GM21786 (cell line): Measurements from ENCODE around the gene MYO5B.

Experiments used
- ATAC-seq: cut with Tn5 transposase; IDR thresholded peaks from one replicate; pipeline ENCODE4 v1.9.1; 2021; ENCODE audit not compliant: unreplicated experiment

MYO5B gene

DNA sequence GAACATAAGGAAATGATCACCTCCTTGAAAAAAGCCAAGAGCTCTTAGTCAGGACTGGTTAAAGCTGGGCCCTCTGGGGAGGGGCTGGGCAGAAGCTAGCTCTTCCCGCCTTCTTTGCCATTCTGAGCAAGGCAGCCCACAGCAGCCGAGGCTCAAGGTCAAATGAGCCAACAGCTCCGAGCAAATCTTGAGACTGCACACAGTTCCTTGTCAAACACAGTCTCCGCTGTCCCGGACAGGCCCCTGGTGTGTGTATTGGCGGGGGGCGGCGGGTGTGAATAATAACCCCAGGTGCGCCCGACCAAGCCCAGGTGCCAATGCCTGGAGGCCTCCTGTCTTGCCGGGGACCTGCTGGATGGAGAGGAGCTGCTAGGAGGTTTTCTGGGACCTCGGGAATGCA, 335.2 kb downstream of the MYO5B start:
- no peak for ATAC-seq

DNA sequence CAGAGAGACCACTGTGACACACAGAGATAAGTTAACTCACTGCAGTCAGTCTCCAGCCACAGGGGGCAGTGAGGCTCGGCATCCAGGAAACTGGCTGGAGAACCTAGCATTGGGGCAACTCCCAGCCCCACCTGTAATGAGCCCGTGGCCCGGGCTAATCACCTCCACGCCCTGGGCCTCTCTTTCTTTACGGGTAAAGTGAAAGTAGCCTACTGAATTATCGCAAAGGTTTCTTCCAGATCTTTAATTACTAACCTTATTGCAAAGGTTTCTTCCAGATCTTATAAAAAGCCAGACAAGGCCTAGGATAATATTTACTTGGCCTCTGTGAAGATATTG, 336.0 kb downstream of the MYO5B start:
- ATAC-seq, result no peak

DNA sequence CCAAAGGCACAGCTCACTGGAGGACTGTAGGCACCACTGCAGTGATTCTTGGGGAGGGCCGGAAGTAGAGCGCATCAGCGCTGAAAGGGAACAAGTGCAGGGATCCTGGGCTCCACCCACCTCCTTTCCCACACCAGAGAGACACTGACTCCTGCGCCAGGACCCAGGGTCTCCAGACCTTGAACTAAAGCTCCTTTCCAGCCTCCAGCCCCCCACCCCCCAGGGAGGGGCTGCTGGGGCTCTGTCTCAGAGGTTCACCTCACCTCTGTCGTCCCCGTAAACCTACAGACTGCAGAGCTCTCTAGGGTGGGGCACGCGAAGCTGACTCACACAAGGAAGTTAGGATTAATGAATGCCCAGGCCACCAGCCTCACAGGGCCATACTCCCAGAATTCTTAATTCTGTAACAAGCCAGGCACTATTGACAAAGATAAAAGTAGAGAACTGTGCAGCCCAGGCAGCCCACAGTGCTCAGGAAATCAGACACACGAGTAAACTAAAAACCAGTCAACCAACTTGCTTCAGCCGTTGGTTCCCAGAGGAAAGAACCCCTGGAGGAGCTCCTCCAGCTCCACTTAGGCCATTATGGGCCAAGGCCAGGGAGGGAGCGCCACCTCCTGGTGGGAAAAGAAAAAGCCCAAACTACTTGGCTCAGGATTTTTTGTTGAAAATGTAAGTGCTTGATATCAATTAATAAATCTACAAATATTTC, 336.5 kb downstream of the MYO5B start:
- ATAC-seq, result no peak

DNA sequence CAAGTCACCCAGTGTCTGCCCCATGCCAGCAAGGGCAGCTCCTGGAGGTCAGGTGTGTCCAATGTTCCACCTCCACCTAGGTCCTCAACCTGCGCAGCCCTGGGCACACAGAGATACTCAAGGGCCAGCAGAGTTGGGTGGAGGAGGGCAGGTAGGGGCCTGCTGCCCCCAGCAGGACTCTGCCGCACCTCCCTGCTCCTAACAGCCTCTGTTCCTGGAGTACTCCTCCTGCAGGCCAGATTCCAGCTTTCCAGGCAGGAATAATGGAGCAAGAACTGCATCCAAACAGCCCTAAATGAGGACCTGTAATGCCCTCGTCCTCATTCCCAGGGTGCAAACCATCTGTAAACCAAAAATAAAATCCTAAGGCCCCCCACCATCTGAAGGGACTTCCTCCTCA, 337.2 kb downstream of the MYO5B start:
- no peak for ATAC-seq

DNA sequence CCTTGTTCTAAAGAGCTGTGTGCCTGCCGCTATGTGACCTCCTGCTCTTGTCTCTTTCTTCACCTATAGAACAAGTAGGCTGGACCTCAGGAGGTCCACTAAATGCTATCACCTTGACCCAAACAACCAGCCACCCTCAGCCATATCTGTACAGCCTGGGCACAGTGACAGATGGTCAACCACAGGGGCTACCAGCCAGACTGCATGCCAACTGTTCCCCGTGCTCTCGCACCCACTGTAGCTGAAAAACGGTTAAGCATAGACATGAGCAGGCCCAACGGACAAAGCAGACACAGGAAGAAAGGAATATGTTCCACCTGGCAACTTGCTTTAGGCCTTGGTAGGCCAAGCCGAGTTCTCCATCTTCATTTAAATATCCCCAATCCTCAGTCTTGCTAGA, 338.5 kb downstream of the MYO5B start:
- ATAC-seq, result no peak

DNA sequence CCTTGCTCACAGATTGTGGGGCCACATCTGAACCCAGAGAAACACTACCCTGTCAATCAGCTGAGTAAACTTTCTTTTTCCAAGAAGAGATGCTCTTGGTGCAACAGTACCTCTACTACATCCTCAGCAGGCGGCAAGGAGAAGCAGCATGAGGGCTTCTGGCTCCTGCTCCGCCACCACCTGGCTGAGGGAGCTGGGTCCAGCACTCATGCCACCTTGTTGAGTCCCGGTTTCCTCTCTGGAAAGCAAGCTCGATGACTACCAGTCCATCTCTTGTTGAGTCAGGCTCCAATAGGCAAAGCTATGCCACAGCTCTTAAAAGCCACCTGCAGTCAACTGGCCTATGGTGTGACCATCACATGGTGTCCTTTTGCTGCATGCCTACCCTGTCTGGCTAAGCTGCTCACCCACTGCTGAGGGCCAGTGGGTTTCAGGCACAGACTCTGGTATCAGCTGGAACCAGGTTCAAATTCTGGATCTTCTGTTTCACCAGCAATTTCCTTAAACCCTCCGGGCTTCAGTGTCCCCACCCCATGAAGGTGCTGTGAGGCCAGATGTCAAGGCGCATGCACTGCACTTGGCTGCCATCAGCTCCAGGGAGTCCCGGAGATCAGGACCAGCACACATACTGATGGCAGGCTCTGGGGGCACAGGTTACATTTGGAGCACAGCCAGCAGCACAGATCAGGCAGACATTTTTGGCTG, 339.1 kb downstream of the MYO5B start:
- no peak for ATAC-seq

DNA sequence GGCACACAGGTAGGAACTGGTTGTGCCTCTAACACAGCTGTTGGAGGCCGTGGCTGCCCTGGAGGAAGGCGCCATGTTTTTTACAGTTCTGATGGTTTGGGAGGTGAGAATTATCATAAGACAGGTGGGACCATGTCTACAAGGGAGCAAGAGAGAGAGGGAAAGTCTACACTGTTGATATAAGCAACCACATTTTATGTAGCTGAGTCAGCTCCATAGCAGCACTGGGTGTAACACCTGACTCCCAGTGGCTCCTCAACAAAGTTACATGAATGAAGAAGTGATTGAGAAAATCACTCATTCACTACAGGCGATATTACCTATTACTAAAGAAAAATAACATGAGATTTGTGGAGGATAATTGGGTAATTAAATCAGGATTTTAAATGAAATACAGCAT, 340.3 kb downstream of the MYO5B start:
- ATAC-seq, result no peak

DNA sequence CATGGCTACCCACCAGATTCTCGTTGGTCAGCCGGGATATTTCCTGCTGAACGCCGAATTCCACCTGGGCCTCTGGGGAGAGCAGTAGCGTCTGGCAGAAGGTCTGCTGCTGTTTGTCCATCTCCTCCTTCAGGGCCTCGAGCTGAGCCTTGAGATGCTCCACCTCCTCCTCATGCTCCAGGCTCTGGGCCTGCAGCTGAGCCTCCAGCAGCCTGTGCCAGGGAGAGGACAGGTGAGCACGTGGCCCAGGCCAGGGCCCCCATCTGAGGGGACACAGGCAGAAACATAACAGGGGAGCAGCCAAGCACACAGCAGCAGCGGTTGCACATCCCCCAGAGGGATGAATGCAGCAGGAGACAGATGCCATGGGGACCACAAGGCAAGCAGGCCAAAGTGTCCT, 341.5 kb downstream of the MYO5B start:
- ATAC-seq, result no peak

DNA sequence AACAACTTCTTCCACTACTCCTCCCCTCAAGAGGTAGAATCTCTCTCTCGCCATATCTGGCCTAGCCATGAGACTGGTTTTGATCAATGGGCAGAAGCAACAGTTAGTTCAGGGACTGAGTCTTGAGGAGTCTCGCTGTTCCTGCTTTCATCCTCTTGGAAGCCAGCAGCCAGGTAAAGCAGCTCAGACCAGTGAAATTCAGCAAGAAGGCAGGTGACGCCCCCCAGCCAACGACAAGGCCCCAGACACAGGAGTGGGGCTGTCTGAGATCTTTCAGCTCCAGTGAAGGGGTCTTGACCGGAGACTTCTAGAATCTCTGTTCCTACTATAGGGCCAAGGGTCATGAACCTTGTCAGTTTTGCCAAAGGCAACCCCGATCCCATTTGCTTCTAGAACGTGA, 341.9 kb downstream of the MYO5B start:
- no peak for ATAC-seq

DNA sequence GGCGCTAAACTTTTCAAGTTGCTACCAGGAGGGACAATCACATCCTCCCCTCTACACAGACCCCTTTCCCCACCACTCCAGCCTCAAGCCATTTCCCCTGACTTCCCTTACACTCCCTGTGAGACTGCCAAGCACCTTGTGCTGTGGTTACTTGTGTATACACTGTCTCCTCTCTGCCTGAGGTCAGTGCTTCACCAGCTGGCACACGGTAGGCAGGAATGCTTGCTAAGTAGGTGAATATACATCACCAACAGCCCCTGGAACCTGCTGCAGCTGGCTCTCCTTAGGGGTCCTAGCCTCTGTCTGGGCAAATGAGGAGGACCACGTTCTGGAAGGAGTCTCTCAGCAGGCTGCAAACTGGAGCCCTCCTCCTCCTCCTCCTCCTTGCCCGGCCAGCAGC, 343.3 kb downstream of the MYO5B start:
- ATAC-seq, result no peak

DNA sequence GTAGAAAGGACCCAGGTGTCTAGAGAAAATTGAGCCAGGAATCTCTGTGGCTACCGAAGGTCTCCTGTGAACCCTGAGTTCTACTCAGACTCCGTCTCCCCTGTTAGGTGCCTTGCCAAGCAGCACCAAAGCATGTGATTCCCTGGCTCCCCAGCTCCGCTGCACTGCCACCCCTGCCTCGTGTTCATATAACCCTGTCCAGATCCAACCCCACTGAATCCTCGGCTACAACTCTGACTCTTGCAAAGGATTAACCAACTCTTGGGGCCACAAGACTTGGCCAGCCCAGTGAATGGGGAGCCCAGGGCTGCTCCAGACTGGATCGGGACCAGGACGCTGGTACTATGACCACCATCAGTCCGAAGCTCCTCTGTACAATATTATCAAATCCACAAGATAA, 344.3 kb downstream of the MYO5B start:
- ATAC-seq, result no peak

DNA sequence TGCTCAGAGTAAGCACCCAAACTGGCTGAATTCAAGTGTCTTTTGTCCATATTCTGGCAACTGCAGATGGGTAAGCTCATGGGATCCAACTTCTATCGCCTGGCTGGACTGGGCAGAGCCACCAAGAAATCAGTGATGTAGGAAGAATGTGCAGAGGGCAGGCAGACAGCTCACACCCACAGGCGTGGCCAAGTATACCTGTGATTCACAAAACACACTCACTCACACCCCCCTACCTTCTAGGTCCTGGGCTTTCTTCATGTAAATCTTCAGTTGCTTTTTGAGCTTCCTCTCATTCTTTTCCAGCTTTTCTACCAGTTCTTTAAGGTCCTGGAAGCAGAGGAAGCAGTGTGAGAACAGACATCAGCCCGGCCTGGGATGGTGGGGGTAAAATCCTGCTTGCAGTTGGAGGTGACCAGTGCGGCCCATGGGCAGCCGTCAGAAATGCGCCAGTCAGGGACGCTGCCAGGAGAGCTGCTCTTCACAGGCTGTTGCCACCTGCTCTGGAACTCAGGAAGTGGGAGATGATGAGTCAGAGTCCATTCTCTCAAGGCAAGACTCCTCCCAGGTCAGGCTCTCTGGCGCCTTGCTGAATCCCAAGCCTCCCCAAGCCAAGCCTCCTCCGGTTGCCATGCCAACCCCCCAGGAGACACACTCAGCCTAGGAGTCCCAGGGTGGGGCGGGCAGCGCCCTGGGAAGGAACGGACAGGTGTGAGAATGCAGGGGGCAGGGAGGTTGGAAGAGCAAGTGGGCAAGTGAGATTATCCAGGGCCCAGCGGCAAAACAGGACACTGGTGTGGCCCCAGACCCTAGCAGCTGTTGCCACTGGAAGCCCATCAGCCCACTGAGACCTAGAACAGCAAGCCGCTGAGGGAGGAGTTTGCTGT, 345.4 kb downstream of the MYO5B start:
- ATAC-seq, result no peak

DNA sequence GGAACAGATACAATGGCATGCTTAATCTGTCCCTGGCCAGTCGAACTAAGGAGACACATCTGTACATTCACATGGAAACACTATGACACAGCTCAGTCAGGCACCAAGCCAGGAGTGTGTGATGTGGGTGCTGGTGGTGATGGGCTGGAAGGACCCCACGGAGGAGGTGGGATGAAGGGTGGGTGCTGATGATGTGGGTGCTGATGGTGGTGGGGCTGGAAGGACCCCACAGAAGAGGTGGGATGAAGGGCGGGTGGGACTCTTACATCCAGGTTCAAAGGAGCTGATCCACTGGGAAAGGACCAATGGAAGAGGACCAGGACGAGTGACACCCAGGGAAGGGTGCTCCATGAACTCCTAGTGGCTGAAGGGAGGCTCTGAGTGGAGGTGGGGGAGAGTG, 346.8 kb downstream of the MYO5B start:
- ATAC-seq, result no peak

DNA sequence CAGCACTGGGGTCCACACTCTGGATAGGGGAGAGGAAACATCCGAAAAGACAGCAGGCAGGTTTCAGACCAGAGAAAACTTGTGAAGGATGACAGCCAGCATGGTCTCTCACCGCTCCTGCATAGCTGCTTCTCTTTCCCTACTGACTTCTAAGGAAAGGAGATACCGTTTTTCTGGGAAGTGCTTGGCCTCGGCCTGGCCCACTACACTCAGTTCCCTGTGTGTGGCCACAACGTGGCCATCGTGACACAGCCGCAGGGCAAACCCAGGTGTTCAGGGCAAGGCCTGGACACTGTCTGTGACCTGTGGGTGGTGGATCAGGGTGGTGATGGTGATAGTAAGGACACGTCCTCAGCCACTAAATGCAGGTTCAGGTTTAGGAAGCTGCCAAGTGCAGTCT, 347.4 kb downstream of the MYO5B start:
- ATAC-seq, result no peak

DNA sequence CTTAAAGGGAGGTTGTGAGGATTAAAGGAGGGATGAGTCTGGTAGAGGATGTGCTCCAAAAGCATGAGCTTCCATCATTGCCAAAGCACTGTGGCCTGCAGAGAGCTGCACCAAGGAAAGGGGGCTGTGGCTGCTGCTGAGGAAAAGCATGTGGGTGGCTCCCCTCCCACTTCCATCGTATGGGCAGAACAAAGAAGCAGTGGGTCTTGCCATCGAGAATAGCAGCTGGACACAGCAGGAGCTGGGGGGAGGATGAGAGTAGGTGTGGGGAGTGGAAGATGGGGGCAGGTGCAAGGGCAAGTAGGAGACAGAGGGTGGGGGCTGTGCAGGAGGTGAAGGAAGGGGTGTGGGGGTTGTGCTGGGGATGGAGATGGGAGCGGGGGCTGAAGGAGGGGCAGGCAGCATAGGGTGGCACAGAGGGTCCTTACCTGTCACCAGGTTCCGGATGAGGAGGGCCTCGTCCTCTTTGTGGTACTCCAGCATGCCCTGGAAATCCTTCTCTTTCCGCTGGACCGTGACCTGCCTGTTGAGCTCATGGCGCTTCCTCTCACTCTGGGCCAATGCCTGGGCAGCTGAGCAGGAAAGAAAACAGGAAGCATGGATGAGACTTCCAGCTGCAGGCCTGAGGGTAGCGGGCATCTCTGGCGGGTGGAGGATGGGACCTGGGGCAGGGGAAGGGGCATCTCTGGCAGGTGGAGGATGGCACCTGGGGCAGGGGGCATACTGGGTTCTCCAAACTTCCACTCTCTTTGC, 348.1 kb downstream of the MYO5B start:
- ATAC-seq, result no peak

DNA sequence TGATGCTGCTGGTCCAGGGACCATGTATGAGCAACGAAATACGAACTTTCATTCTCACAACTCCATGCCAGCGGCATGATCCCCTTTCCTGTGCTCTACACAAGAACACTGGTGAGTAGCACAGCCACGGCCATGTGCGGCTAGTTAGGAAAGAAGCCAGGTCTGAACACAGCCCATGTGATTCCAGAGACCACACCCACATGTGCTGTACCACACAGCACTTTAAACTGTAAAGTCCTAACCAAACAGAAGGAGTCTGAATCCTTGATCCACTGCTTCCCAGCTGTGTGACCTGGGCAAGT, 348.6 kb downstream of the MYO5B start:
- ATAC-seq, result no peak

DNA sequence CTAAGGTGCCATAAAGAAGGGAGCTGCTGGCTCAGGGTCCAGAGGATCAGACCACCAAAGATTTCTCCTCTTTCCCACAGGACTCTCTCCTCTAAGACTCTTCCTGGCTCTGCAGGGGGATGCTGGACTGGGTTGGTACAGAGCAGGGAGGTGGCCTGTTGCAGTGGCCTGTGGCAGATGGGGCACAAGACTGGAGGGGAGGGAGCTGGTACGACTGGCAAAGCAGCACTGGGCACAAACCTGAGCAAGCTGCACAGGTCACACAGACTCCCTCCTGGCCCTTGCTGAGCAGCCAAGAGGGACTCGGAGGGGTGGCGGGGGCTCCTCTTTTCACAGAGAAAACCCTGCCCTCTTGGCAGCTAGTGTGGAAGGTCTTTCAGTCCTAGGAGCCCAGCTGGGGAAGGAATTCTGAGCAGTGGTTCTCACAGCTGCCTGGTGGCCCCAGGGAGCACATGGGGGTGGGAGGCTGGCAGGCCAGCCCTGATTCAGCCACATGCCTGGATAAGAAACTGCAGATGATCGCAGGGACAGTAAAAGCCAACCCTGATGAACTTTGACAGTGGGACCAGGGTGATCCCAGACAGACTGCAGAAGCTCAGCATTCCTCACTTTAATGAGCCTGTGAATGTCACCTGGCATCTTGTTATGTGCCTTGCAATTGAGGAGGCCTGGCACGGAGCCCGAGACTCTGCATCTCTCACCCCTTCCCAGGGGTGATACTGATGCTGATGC, 349.2 kb downstream of the MYO5B start:
- no peak for ATAC-seq

DNA sequence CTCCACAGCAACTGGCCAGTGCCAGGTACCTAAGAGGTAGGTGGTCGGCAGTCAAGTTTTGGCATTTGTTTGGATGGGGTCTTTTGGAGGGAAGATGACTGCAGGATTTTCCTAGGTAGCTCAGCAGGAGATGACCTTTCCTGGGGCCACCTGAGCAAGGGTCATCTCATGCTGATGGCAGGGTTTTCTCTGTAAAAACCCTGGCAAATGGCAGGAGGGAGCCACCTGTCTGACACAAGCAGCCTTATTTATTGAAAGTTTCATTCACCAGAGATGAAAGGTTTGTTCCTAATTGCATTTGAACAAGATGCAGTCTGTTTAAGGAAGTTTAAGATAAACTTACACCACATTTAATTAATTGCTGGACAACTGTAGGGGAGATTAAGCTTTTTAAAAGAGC, 350.0 kb downstream of the MYO5B start:
- ATAC-seq, result no peak

DNA sequence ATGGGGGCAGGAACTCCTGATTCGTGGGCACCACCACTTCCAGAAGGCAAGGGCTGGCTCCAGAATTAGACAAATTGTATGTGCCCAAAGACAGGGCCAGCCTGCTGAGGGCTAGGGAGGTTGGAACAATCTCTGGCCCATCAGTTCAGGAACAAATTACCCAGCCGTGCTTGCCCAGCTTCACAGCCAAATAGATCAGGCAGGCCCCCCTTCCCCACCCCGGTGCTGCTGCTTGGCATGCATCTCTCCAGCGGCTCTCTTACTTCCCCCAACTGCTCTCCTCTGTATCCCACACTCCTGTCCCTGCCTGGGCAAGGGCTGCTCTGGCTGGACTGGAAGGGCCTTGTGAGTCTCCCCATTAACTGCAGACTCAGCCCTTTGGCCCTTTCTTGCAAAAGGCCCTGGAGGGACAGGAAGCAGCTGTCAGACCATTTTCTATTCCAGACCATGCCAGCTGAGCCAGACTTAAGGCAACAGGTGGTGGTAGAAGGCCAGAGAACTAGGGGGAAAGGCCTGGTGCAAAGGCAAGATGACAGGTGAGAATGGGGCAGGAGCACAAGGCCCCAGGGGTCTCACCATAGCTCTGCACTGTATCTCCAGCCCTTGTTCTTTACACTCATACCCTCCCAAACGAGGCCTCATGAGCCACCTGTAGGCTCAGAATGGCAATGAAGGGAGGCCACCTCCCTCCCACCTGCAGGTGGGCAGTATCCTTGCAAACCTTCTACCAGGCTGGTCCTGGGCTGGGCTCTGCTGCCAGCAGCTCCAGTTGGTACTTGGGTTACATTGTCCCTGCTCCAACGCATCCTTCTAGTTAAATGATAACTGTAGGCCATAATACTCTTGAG, 350.9 kb downstream of the MYO5B start:
- no peak for ATAC-seq

DNA sequence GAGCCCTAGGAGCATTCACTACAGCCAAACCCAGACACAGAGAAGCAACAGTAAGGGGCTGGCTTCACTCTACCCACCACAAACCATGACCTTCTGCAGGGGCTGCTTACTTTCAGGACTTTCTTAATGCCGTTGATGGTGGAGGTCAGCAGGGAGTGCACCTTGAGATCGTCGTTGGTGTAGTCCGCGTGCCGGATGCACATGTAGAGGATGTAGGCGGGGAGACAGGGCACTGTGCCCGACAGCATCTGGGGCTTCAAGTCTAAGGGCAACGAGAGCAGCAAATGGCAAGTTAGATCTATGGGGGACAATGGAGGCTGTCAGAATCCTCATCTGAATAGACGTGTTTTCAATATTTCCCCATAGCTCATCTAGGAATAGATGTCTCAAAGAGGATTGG, 351.8 kb downstream of the MYO5B start:
- no peak for ATAC-seq
